ENCODE measurements around the gene TTBK1.

The TTBK1 gene

GRCh38 chr6:43308990-43309477, 65.8 kb downstream of the TTBK1 start:
- no peak for DNase-seq (ENCODE audit: low spot score)
- TF ChIP-seq, protein P1, sequence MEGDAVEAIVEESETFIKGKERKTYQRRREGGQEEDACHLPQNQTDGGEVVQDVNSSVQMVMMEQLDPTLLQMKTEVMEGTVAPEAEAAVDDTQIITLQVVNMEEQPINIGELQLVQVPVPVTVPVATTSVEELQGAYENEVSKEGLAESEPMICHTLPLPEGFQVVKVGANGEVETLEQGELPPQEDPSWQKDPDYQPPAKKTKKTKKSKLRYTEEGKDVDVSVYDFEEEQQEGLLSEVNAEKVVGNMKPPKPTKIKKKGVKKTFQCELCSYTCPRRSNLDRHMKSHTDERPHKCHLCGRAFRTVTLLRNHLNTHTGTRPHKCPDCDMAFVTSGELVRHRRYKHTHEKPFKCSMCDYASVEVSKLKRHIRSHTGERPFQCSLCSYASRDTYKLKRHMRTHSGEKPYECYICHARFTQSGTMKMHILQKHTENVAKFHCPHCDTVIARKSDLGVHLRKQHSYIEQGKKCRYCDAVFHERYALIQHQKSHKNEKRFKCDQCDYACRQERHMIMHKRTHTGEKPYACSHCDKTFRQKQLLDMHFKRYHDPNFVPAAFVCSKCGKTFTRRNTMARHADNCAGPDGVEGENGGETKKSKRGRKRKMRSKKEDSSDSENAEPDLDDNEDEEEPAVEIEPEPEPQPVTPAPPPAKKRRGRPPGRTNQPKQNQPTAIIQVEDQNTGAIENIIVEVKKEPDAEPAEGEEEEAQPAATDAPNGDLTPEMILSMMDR (IDR thresholded peaks at IDR 0.05; ENCODE audit: extremely low read depth, missing control alignments), result no peak

GRCh38 chr6:43310134-43310533, 66.9 kb downstream of the TTBK1 start:
- no peak for DNase-seq (ENCODE audit: low spot score)

GRCh38 chr6:43310624-43311023, 67.3 kb downstream of the TTBK1 start:
- no peak for DNase-seq (ENCODE audit: low spot score)
- TF ChIP-seq, protein P1 (IDR thresholded peaks at IDR 0.05; ENCODE audit: extremely low read depth, missing control alignments), result no peak

More at GRCh38 chr6:43310134-43310533, 66.9 kb downstream of the TTBK1 start:
- TF ChIP-seq, protein P1 (IDR thresholded peaks at IDR 0.05; ENCODE audit: extremely low read depth, missing control alignments), result no peak

DNA sequence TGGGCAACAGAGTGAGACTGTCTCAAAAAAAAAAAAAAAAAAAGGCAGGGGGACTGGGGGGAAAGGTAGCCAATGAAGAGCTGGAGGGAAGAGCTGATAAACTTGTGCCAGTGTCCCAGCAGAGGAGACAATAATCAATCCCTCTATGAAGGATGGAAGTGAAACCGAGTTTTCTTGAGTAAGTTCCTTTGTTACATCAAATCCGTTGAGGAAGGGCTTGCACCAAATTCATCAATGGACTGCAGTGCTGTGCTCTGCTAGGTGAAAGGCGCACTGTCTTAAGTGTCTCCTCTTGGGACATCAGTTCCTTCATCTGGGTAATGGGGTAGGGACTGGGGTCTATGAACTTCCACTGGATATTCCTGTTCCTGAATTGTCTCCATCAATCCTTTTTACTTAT, 68.4 kb downstream of the TTBK1 start:
- no peak for DNase-seq (ENCODE audit: low spot score)
- TF ChIP-seq, protein P1 (IDR thresholded peaks at IDR 0.05; ENCODE audit: extremely low read depth, missing control alignments), result no peak

DNA sequence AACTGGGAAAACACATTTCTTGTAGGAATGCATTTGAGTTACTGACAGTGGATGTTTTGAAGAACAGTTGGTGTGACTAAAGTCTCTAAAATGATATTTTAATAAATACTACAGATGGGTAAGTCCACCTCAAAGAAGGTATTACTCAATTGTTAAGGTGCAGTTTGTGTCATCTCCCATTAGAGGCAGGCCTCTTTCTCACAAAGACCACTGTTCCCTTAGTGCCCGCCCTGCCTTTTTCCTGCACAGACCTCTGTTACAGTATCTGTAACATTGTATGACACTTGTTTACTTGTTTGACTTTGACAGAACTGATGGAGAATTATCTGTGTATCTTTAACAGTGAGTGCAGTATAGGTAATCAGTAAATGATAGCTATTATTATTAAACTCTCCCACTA, 70.5 kb downstream of the TTBK1 start:
- DNase-seq (ENCODE audit: low spot score), result no peak
- TF ChIP-seq, protein P1 (IDR thresholded peaks at IDR 0.05; ENCODE audit: extremely low read depth, missing control alignments), result no peak

DNA sequence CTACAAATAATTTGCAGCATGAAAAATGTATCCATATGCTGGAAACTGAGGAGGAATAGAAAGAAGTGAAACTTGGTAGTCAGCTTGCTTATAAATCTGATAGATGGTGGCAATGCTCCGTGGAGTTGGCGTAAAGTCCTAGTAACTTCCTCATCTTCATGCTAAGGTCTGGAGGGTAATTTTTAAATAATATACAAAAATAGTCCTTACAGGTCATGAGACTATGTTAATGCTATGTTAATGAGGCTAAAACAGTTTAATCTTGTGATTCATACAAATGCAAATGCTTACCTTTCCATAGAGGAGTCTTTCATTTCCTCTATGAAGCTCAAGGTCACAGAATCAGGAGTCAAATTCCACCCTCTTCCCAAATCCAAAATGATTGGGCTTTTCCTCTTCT, 74.7 kb downstream of the TTBK1 start:
- TF ChIP-seq, protein P1 (IDR thresholded peaks at IDR 0.05; ENCODE audit: extremely low read depth, missing control alignments), result no peak
- no peak for DNase-seq (ENCODE audit: low spot score)

DNA sequence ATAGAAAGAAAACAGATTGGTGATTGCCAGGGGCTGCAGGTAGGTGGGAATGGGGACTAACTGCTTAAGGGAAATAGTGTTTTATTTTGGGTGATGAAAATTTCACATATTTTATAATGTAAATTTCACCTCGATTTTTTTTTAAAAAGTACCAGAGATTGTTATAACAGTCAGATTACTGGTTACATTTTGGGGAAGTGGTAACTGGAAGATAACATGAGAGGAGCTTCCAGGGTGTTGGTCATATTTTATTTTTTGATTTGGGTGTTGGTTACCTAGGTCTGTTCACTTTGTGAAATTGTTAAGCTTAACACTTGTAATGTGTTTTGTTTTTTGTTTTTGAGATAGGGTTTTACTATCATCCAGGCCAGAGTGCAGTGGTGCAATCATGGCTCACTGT, 82.6 kb downstream of the TTBK1 start:
- no peak for DNase-seq (ENCODE audit: low spot score)
- TF ChIP-seq, protein P1 (IDR thresholded peaks at IDR 0.05; ENCODE audit: extremely low read depth, missing control alignments), result no peak

Measured in GM20000 (cell line).